CD14-positive monocyte (primary cell): ENCODE measurements around the gene BMP7. TPM values are rescaled to one million over a fixed set of nuclear protein-coding genes. Genes with fewer than 3 reads are reported as not detected.

Experiments
- DNase-seq, 3 donors: peaks; one replicate each; pipeline ENCODE4 v3.0.0-alpha.2; 2011 to 2022
- H2AFZ ChIP-seq: 2 replicates; pipeline ENCODE4 v1.6.0; 2012; ENCODE audit warnings: mild to moderate bottlenecking, low read depth, low read length, inconsistent platforms; ENCODE audit not compliant: insufficient read depth, poor library complexity, severe bottlenecking
- H3K27ac ChIP-seq, 2 donors: 1 replicate in 1 of 2; 2 replicates in 1 of 2; pipeline ENCODE4 v1.5.1; 2012 to 2013; ENCODE audit warnings: low read length in 2 of 2, control low read depth in 1 of 2, inconsistent platforms in 1 of 2, low read depth in 1 of 2, mild to moderate bottlenecking in 1 of 2
- H3K27me3 ChIP-seq, 2 donors: one replicate each; pipeline versions ENCODE4 v1.6.0 to v1.6.1; 2011 to 2013; ENCODE audit warnings: low read length in 2 of 2; ENCODE audit not compliant: control insufficient read depth in 2 of 2, insufficient read depth in 2 of 2
- H3K36me3 ChIP-seq, 2 donors: replicated peaks in 1 of 2; 1 replicate in 1 of 2; 2 replicates in 1 of 2; pipeline versions ENCODE4 v1.5.1 to v1.6.1; 2012 to 2013; ENCODE audit warnings: low read length in 2 of 2, control low read depth in 1 of 2, inconsistent platforms in 1 of 2, mild to moderate bottlenecking in 1 of 2; ENCODE audit not compliant: insufficient read depth in 2 of 2, control insufficient read depth in 1 of 2
- H3K4me1 ChIP-seq, 2 donors: 1 replicate in 1 of 2; 2 replicates in 1 of 2; pipeline versions ENCODE4 v1.5.1 to v1.6.1; 2012 to 2013; ENCODE audit warnings: low read length in 2 of 2, control low read depth in 1 of 2, inconsistent platforms in 1 of 2, mild to moderate bottlenecking in 1 of 2, moderate library complexity in 1 of 2; ENCODE audit not compliant: insufficient read depth in 2 of 2, control insufficient read depth in 1 of 2
- H3K4me2 ChIP-seq: replicated peaks from 2 replicates; pipeline ENCODE3; 2012; ENCODE audit warnings: low read length, moderate library complexity, mild to moderate bottlenecking; ENCODE audit not compliant: poor library complexity, severe bottlenecking; ENCODE audit errors: extremely low read depth
- H3K4me3 ChIP-seq, 3 experiments: fragments of 200-600 bp in 1 of 3; sonication (generic) in 1 of 3; replicated peaks in 1 of 3; 1 replicate in 2 of 3; 2 replicates in 1 of 3; pipeline ENCODE4 v1.5.1; 2011 to 2013; ENCODE audit warnings: low read length in 3 of 3, mild to moderate bottlenecking in 3 of 3, control low read depth in 2 of 3, low read depth in 2 of 3, inconsistent platforms in 1 of 3, moderate library complexity in 1 of 3
- H3K79me2 ChIP-seq: 2 replicates; pipeline ENCODE4 v1.6.0; 2012; ENCODE audit warnings: mild to moderate bottlenecking, control low read depth, inconsistent platforms, low read length, moderate library complexity; ENCODE audit not compliant: insufficient read depth
- H3K9ac ChIP-seq: 2 replicates; pipeline ENCODE4 v1.6.0; 2017; ENCODE audit warnings: low read length, mild to moderate bottlenecking; ENCODE audit not compliant: insufficient read depth, poor library complexity, severe bottlenecking
- H3K9me3 ChIP-seq, 2 donors: replicated peaks in 1 of 2; 1 replicate in 1 of 2; 2 replicates in 1 of 2; pipeline versions ENCODE4 v1.5.1 to v1.6.1; 2012 to 2013; ENCODE audit warnings: low read length in 2 of 2, control low read depth in 1 of 2; ENCODE audit not compliant: control insufficient read depth in 1 of 2, insufficient read depth in 1 of 2
- H4K20me1 ChIP-seq: 2 replicates; pipeline ENCODE4 v1.6.0; 2012; ENCODE audit warnings: mild to moderate bottlenecking, low read length, control low read depth, moderate library complexity; ENCODE audit not compliant: insufficient read depth
- H3K27ac Mint-ChIP-seq, 7 donors: one replicate each; pipeline ENCODE4 v1.8.0; 2020; ENCODE audit warnings: mild to moderate bottlenecking in 7 of 7, mixed read lengths in 7 of 7, moderate library complexity in 6 of 7, inconsistent platforms in 2 of 7
- H3K27me3 Mint-ChIP-seq, 3 donors: one replicate each; pipeline ENCODE4 v1.8.0; 2021 to 2022; ENCODE audit warnings: low read depth in 3 of 3, mild to moderate bottlenecking in 3 of 3, mixed read lengths in 3 of 3, moderate library complexity in 3 of 3, inconsistent platforms in 1 of 3
- H3K36me3 Mint-ChIP-seq, 2 donors: one replicate each; pipeline ENCODE4 v1.8.0; 2020; ENCODE audit warnings: mixed read lengths in 2 of 2, inconsistent platforms in 1 of 2, mild to moderate bottlenecking in 1 of 2
- H3K4me1 Mint-ChIP-seq: one replicate; pipeline ENCODE4 v1.8.0; 2020; ENCODE audit warnings: mild to moderate bottlenecking, mixed read lengths
- H3K4me3 Mint-ChIP-seq, 2 donors: one replicate each; pipeline ENCODE4 v1.8.0; 2020; ENCODE audit warnings: mild to moderate bottlenecking in 2 of 2, mixed read lengths in 2 of 2, moderate library complexity in 1 of 2
- H3K9me3 Mint-ChIP-seq, 7 donors: one replicate each; pipeline ENCODE4 v1.8.0; 2020 to 2022; ENCODE audit warnings: mixed read lengths in 7 of 7, mild to moderate bottlenecking in 6 of 7, moderate library complexity in 6 of 7, inconsistent platforms in 2 of 7
- CTCF ChIP-seq: fragments of 200-600 bp; IDR thresholded peaks from one replicate; pipeline ENCODE4 v1.8.0; 2022; ENCODE audit warnings: antibody characterized with exemption, mild to moderate bottlenecking
- WGBS: methylation state at CpG from one replicate; pipeline ENCODE4 v1.1.5; 2013; ENCODE audit warnings: missing lambda C conversion rate; ENCODE audit not compliant: insufficient coverage; 5-methylcytosine and 5-hydroxymethylcytosine counted together
- intact Hi-C, 2 donors: fragments of 100-400 bp; cut with micrococcal nuclease; formaldehyde crosslinking; loops; one replicate each; pipeline versions ENCODE4 v1.15.0 to v1.15.1; 2023
- polyA plus RNA-seq, 3 donors: library from polyadenylated mRNA; depleted of rRNA in 1 of 3; unstranded in 2 of 3; stranded (reverse) in 1 of 3; fragments of 300-500 nt in 2 of 3; fragments of >200 nt in 1 of 3; fragmentation: Illumina TruSeq in 2 of 3; gene quantifications; 1 replicate in 2 of 3; 2 replicates in 1 of 3; pipeline ENCODE4 v1.2.3, GENCODE V29; 2012 to 2021

Gene BMP7
- polyA plus RNA-seq, 3 donors: not detected

- no CpG with 5 or more reads among the region's 3 CpGs for WGBS
- H3K4me1 ChIP-seq: no peaks in the 10 kb centered on the region
- H3K79me2 ChIP-seq: no peaks in the 10 kb centered on the region
- H3K27me3 Mint-ChIP-seq: peaks cover 6 to 17% (median 7%) of the 10 kb centered on the region in 3 donors
- H3K36me3 ChIP-seq: no peaks in the 10 kb centered on the region
- no peak overlapping the region for H3K4me2 ChIP-seq
- H3K4me1 Mint-ChIP-seq: no peaks in the 10 kb centered on the region
- H3K36me3 Mint-ChIP-seq: no peaks in the 10 kb centered on the region
- no peak overlapping the region for H3K27ac ChIP-seq
- H3K4me3 ChIP-seq: no peak overlapping the region
- no peak overlapping the region for H2AFZ ChIP-seq
- no peak overlapping the region for H3K27ac Mint-ChIP-seq
- H3K9ac ChIP-seq: no peak overlapping the region
- peaks cover 0 to 6% of the 10 kb centered on the region in 2 donors for H3K27me3 ChIP-seq
- peaks cover 0 to 8% (median 4%) of the 10 kb centered on the region in 7 donors for H3K9me3 Mint-ChIP-seq
- no peaks in the 10 kb centered on the region for H4K20me1 ChIP-seq
- DNase-seq: no peak
- H3K4me3 Mint-ChIP-seq: no peak overlapping the region
- intact Hi-C loops: no loop called here
- TF ChIP-seq CTCF: no peak
- H3K9me3 ChIP-seq: peaks cover 0 to 6% of the 10 kb centered on the region in 2 donors
These were observed 57.0 kb downstream of the BMP7 start for GRCh38 chr20:57209413-57209812.

- Mint-ChIP-seq H3K4me3 (no peak overlapping the region), H3K27ac (no peak overlapping the region), H3K4me1 (no peaks in the 10 kb centered on the region), H3K36me3 (no peaks in the 10 kb centered on the region), H3K27me3 (peaks cover 6 to 14% (median 7%) of the 10 kb centered on the region in 3 donors), H3K9me3 (peaks cover 0 to 8% (median 4%) of the 10 kb centered on the region in 7 donors)
- H3K9me3 ChIP-seq: peaks cover 0 to 6% of the 10 kb centered on the region in 2 donors
- no peak overlapping the region for H3K4me2 ChIP-seq
- H3K27me3 ChIP-seq: peaks cover 0 to 6% of the 10 kb centered on the region in 2 donors
- no peak overlapping the region for H2AFZ ChIP-seq
- H3K9ac ChIP-seq: no peak overlapping the region
- no peaks in the 10 kb centered on the region for H3K4me1 ChIP-seq
- no peak overlapping the region for H3K27ac ChIP-seq
- no peak for DNase-seq
- no peak for TF ChIP-seq CTCF
- no peaks in the 10 kb centered on the region for H3K36me3 ChIP-seq
- H3K4me3 ChIP-seq: no peak overlapping the region
- H3K79me2 ChIP-seq: no peaks in the 10 kb centered on the region
- no peaks in the 10 kb centered on the region for H4K20me1 ChIP-seq
- intact Hi-C loops: no loop called here
- no CpG with 5 or more reads among the region's 2 CpGs for WGBS
These were observed 58.2 kb downstream of the BMP7 start for GRCh38 chr20:57208198-57208597.
